H1 (cell line): ENCODE measurements around the gene CLDN15. TPM values are rescaled to one million over a fixed set of nuclear protein-coding genes. Genes with fewer than 3 reads are reported as not detected.
A peak's percentile ranks its signal among the peaks of the same experiment; 100 is the strongest.

Source experiments
- CTCF ChIA-PET: fragments of 300-600 bp; sonication (Branson Sonifier 250); formaldehyde crosslinking; loops from one replicate; lab custom pipeline; 2021; ENCODE audit not compliant: partially characterized antibody; lab: Charles Lee
- POLR2A ChIA-PET: fragments of 300-600 bp; sonication (Branson Sonifier 250); formaldehyde crosslinking; loops from one replicate; lab custom pipeline; 2021; ENCODE audit warnings: inconsistent platforms; ENCODE audit not compliant: partially characterized antibody; lab: Charles Lee
- DNase-seq, 2 experiments: peaks; one replicate each; pipeline versions ENCODE4 v3.0.0 to v3.0.0-alpha.2; 2010 to 2022; ENCODE audit warnings: low spot score in 2 of 2, low read depth in 1 of 2, mixed read lengths in 1 of 2
- FAIRE-seq: peaks from 2 replicates; lab custom pipeline; 2011; peaks lifted over from hg19 to GRCh38; lab: Jason Lieb, UNC
- H2AFZ ChIP-seq: 2 replicates; pipeline ENCODE4 v1.8.1; 2012; ENCODE audit warnings: low read length, inconsistent platforms
- H2AK5ac ChIP-seq: 2 replicates; pipeline ENCODE4 v1.6.1; 2013; ENCODE audit warnings: low read depth, low read length
- H2BK120ac ChIP-seq: replicated peaks from 2 replicates; pipeline ENCODE3; 2013; ENCODE audit warnings: low read depth, low read length, inconsistent platforms
- H2BK12ac ChIP-seq: 2 replicates; pipeline ENCODE4 v1.6.1; 2013; ENCODE audit warnings: low read depth, low read length
- H2BK15ac ChIP-seq: 2 replicates; pipeline ENCODE4 v1.6.1; 2013; ENCODE audit warnings: low read length
- H2BK20ac ChIP-seq: 2 replicates; pipeline ENCODE4 v1.6.1; 2013; ENCODE audit warnings: low read length
- H2BK5ac ChIP-seq: 2 replicates; pipeline ENCODE4 v1.6.1; 2013; ENCODE audit warnings: low read depth, low read length
- H3K14ac ChIP-seq: 2 replicates; pipeline ENCODE4 v1.6.1; 2013; ENCODE audit warnings: inconsistent platforms; ENCODE audit not compliant: insufficient read length
- H3K18ac ChIP-seq: 2 replicates; pipeline ENCODE4 v1.6.1; 2013; ENCODE audit warnings: low read length; ENCODE audit errors: extremely low read depth
- H3K23ac ChIP-seq: 2 replicates; pipeline ENCODE4 v1.6.1; 2013; ENCODE audit warnings: inconsistent platforms; ENCODE audit not compliant: insufficient read length
- H3K23me2 ChIP-seq: 2 replicates; pipeline ENCODE4 v1.6.1; 2013; ENCODE audit warnings: low read depth, low read length
- H3K27ac ChIP-seq: 2 replicates; pipeline ENCODE4 v1.6.1; 2011; ENCODE audit warnings: low read depth, low read length, inconsistent platforms
- H3K27me3 ChIP-seq, 4 experiments: replicated peaks in 1 of 4; 1 replicate in 1 of 4; 2 replicates in 3 of 4; pipeline versions ENCODE4 v1.6.1 to v1.8.1; 2011 to 2013; ENCODE audit warnings: low read length in 3 of 4, mild to moderate bottlenecking in 3 of 4, inconsistent platforms in 2 of 4, mixed read lengths in 2 of 4, moderate library complexity in 1 of 4; ENCODE audit not compliant: control insufficient read depth in 3 of 4, insufficient read depth in 3 of 4; ENCODE audit errors: extremely low read depth in 1 of 4
- H3K36me3 ChIP-seq, 4 experiments: 2 replicates each; pipeline versions ENCODE4 v1.6.1 to v1.8.1; 2011 to 2013; ENCODE audit warnings: mild to moderate bottlenecking in 4 of 4, low read length in 3 of 4, moderate library complexity in 2 of 4, control low read depth in 1 of 4, inconsistent platforms in 1 of 4; ENCODE audit not compliant: insufficient read depth in 4 of 4, control insufficient read depth in 2 of 4
- H3K4ac ChIP-seq: replicated peaks from 2 replicates; pipeline ENCODE3; 2013; ENCODE audit warnings: low read length, low read depth, mixed read lengths, inconsistent platforms; ENCODE audit not compliant: insufficient read length
- H3K4me1 ChIP-seq, 4 experiments: replicated peaks in 1 of 4; 1 replicate in 1 of 4; 2 replicates in 3 of 4; pipeline versions ENCODE4 v1.6.1 to v1.8.1; 2011 to 2013; ENCODE audit warnings: low read length in 3 of 4, inconsistent platforms in 2 of 4, mixed read lengths in 1 of 4; ENCODE audit not compliant: insufficient read depth in 4 of 4, control insufficient read depth in 3 of 4
- H3K4me2 ChIP-seq, 2 experiments: 2 replicates each; pipeline versions ENCODE4 v1.6.1 to v1.8.1; 2011 to 2013; ENCODE audit warnings: low read depth in 2 of 2, low read length in 2 of 2, control low read depth in 1 of 2, inconsistent platforms in 1 of 2, mild to moderate bottlenecking in 1 of 2; ENCODE audit not compliant: insufficient read depth in 1 of 2
- H3K4me3 ChIP-seq, 4 experiments: fragments of 200-600, 300-600 bp in 1 of 4; sonication (generic), shearing (Covaris generic), sonication (Bioruptor Twin) in 1 of 4; 2 replicates each; pipeline versions ENCODE4 v1.5.1 to v1.8.1; 2011 to 2016; ENCODE audit warnings: low read length in 4 of 4, low read depth in 3 of 4, control low read depth in 2 of 4, inconsistent platforms in 2 of 4, mild to moderate bottlenecking in 2 of 4, mixed read lengths in 1 of 4, moderate library complexity in 1 of 4; ENCODE audit not compliant: insufficient read depth in 2 of 4; ENCODE audit errors: extremely low read depth in 1 of 4
- H3K56ac ChIP-seq: replicated peaks from 2 replicates; pipeline ENCODE3; 2013; ENCODE audit warnings: low read depth, mild to moderate bottlenecking, mixed read lengths, low read length, inconsistent platforms; ENCODE audit not compliant: insufficient read length
- H3K79me1 ChIP-seq: 2 replicates; pipeline ENCODE4 v1.6.1; 2013; ENCODE audit warnings: low read depth, low read length, control low read depth
- H3K79me2 ChIP-seq, 2 experiments: 2 replicates each; pipeline versions ENCODE4 v1.6.1 to v1.8.1; 2012 to 2013; ENCODE audit warnings: low read length in 2 of 2, mild to moderate bottlenecking in 2 of 2, inconsistent platforms in 1 of 2; ENCODE audit not compliant: insufficient read depth in 2 of 2, control insufficient read depth in 1 of 2
- H3K9ac ChIP-seq, 4 experiments: replicated peaks in 1 of 4; 1 replicate in 1 of 4; 2 replicates in 3 of 4; pipeline versions ENCODE4 v1.6.1 to v1.8.1; 2011 to 2013; ENCODE audit warnings: low read depth in 3 of 4, low read length in 3 of 4, control low read depth in 2 of 4, mild to moderate bottlenecking in 2 of 4, moderate library complexity in 2 of 4, inconsistent platforms in 1 of 4; ENCODE audit errors: extremely low read depth in 1 of 4
- H3K9me3 ChIP-seq, 2 experiments: 2 replicates each; pipeline versions ENCODE4 v1.6.1 to v1.8.1; 2012 to 2013; ENCODE audit warnings: mild to moderate bottlenecking in 2 of 2, moderate library complexity in 2 of 2, control low read depth in 1 of 2, inconsistent platforms in 1 of 2, low read depth in 1 of 2, low read length in 1 of 2, mixed read lengths in 1 of 2; ENCODE audit not compliant: insufficient read depth in 2 of 2
- H4K20me1 ChIP-seq, 2 experiments: replicated peaks in 1 of 2; 2 replicates each; pipeline versions ENCODE3 to v1.8.1; 2011 to 2013; ENCODE audit warnings: inconsistent platforms in 2 of 2, low read length in 2 of 2, mild to moderate bottlenecking in 1 of 2; ENCODE audit not compliant: insufficient read depth in 2 of 2, control insufficient read depth in 1 of 2
- H4K5ac ChIP-seq: 2 replicates; pipeline ENCODE4 v1.6.1; 2013; ENCODE audit warnings: low read length, low read depth, mixed read lengths, inconsistent platforms; ENCODE audit not compliant: insufficient read length
- H4K8ac ChIP-seq: 2 replicates; pipeline ENCODE4 v1.8.0; 2013; ENCODE audit warnings: mild to moderate bottlenecking, moderate library complexity, low read length, inconsistent platforms; ENCODE audit not compliant: insufficient read depth; ENCODE audit errors: extremely low read depth
- H4K91ac ChIP-seq: replicated peaks from 2 replicates; pipeline ENCODE3; 2013; ENCODE audit warnings: low read length, mixed read lengths, inconsistent platforms; ENCODE audit not compliant: insufficient read length
- BCL11A ChIP-seq, 2 experiments: IDR thresholded peaks; one replicate each; pipeline ENCODE4 v1.6.1; 2011; ENCODE audit warnings: low read depth in 2 of 2, low read length in 2 of 2, mild to moderate bottlenecking in 2 of 2
- BRCA1 ChIP-seq: IDR thresholded peaks from 2 replicates; pipeline ENCODE4 v1.6.1; 2012; ENCODE audit warnings: low read depth, low read length, improper control_type of control experiment
- CBX5 ChIP-seq: fragments of 300-800, 300-1000 bp; sonication (generic); IDR thresholded peaks from 2 replicates; pipeline ENCODE4 v1.7.1; 2016; ENCODE audit warnings: antibody characterized with exemption, low read length, low read depth
- CHD1 ChIP-seq: IDR thresholded peaks from 2 replicates; pipeline ENCODE4 v1.6.1; 2012; ENCODE audit warnings: low read depth, low read length, improper control_type of control experiment
- EZH2 ChIP-seq: fragments of 200-600 bp; sonication (generic); IDR thresholded peaks from 2 replicates; pipeline ENCODE4 v1.7.1; 2012; ENCODE audit warnings: low read depth, mild to moderate bottlenecking, moderate library complexity, low read length, inconsistent platforms; ENCODE audit not compliant: severe bottlenecking
- HDAC6 ChIP-seq: IDR thresholded peaks from one replicate; pipeline ENCODE4 v1.7.1; 2012; ENCODE audit warnings: low read depth, mild to moderate bottlenecking, inconsistent platforms, low read length, moderate library complexity
- KDM4A ChIP-seq: IDR thresholded peaks from one replicate; pipeline ENCODE4 v1.7.1; 2012; ENCODE audit warnings: low read depth, mild to moderate bottlenecking, moderate library complexity, low read length, inconsistent platforms; ENCODE audit not compliant: severe bottlenecking
- POLR2A ChIP-seq, 2 experiments: IDR thresholded peaks; 1 replicate in 1 of 2; 2 replicates in 1 of 2; pipeline ENCODE4 v1.6.1; 2011; ENCODE audit warnings: low read depth in 2 of 2, low read length in 2 of 2, mild to moderate bottlenecking in 2 of 2; ENCODE audit errors: control extremely low read depth in 1 of 2
- RAD21 ChIP-seq, 2 experiments: IDR thresholded peaks in 1 of 2; conservative IDR thresholded peaks in 1 of 2; 2 replicates each; pipeline ENCODE4 v1.6.1; 2011; ENCODE audit warnings: low read depth in 2 of 2, low read length in 2 of 2, improper control_type of control experiment in 1 of 2, inconsistent platforms in 1 of 2, mild to moderate bottlenecking in 1 of 2, moderate library complexity in 1 of 2
- SAP30 ChIP-seq: fragments of 300-600 bp; sonication (generic); IDR thresholded peaks from 2 replicates; pipeline ENCODE4 v1.7.1; 2012; ENCODE audit warnings: low read length, moderate library complexity, mild to moderate bottlenecking, inconsistent platforms; ENCODE audit not compliant: insufficient read depth, insufficient replicate concordance
- SP1 ChIP-seq: IDR thresholded peaks from 2 replicates; pipeline ENCODE4 v1.6.1; 2011; ENCODE audit warnings: low read depth, low read length
- SP2 ChIP-seq: IDR thresholded peaks from 2 replicates; pipeline ENCODE4 v1.6.1; 2012; ENCODE audit warnings: mild to moderate bottlenecking, low read length, inconsistent platforms
- TAF1 ChIP-seq: IDR thresholded peaks from 2 replicates; pipeline ENCODE4 v1.6.1; 2011; ENCODE audit warnings: mild to moderate bottlenecking, low read depth, low read length
- ZNF274 ChIP-seq: IDR thresholded peaks from 2 replicates; pipeline ENCODE4 v1.7.0; 2012; ENCODE audit warnings: low read length, borderline replicate concordance; ENCODE audit errors: extremely low read depth
- WGBS, 2 experiments: shearing (Covaris generic) in 1 of 2; methylation state at CpG; one replicate each; pipeline versions ENCODE4 v1.1.6 to v1.1.7; 2013 to 2015; ENCODE audit warnings: low lambda C conversion rate in 2 of 2, mixed read lengths in 2 of 2, inconsistent platforms in 1 of 2, low coverage in 1 of 2, missing lambda C conversion rate in 1 of 2; ENCODE audit not compliant: insufficient replicate concordance in 2 of 2, insufficient coverage in 1 of 2, insufficient read length in 1 of 2; ENCODE audit errors: extremely low coverage in 1 of 2, missing lambda C conversion rate in 1 of 2; 5-methylcytosine and 5-hydroxymethylcytosine counted together
- polyA plus RNA-seq, 7 experiments: library from polyadenylated mRNA; depleted of rRNA in 3 of 7; stranded (reverse) in 5 of 7; unstranded in 2 of 7; fragments of >200 nt in 5 of 7; fragments of 200-250 nt in 2 of 7; gene quantifications; 1 replicate in 5 of 7; 2 replicates in 1 of 7; 4 replicates in 1 of 7; pipeline versions ENCODE4 v1.2.1 to v1.2.3, GENCODE V29; 2011 to 2013; ENCODE audit warnings: missing spikeins in 2 of 7, mixed read lengths in 2 of 7
- total RNA-seq: library from RNA; stranded (reverse); fragmentation: NEBNext Ultra II Directional; extraction: Animal tissue kit (Norgen Biotek cat#: 25700); gene quantifications from 2 replicates; pipeline ENCODE4 v1.2.1, GENCODE V29; 2021

Gene CLDN15
- total and polyA plus RNA-seq, 2 of the 8 experiments (the other 6 are each of a cell fraction or from before 2014, with no cell fraction given), result 5.5 to 7.6 TPM

- Histone ChIP-seq H3K4me3 (peak overlapping the region; percentile 44 to 67 (median 58); a peak in 7 of 8 replicates), H3K36me3 (no peaks in the 10 kb centered on the region; a peak in 1 of 8 replicates), H4K8ac (peak overlapping the region; percentile 57), H3K4me1 (peaks cover 0 to 22% (median 9%) of the 10 kb centered on the region in 4 experiments; a peak in 5 of 7 replicates), H3K9me3 (no peaks in the 10 kb centered on the region), H2BK120ac (no peak overlapping the region), H3K9ac (peak overlapping the region in 2 of 4 experiments; percentile 4 to 13; a peak in 2 of 7 replicates), H2AFZ (no peak overlapping the region), H2BK12ac (peak overlapping the region; percentile 17; the same call in 1 of the 2 replicates), H3K4ac (no peak overlapping the region), H2AK5ac (no peak overlapping the region), H3K27ac (no peak overlapping the region), H2BK20ac (0 out of 2 replicates have a peak overlapping the region, but pooled peaks have one; percentile 72), H3K23me2 (peaks cover 6% of the 10 kb centered on the region; the same call in 1 of the 2 replicates), H3K4me2 (peak overlapping the region; percentile 70 to 79), H3K56ac (no peak overlapping the region), H3K79me1 (no peaks in the 10 kb centered on the region), H4K91ac (peak overlapping the region; percentile 65), H3K23ac (no peak overlapping the region), H2BK5ac (peak overlapping the region; percentile 75), H3K27me3 (no peaks in the 10 kb centered on the region), H4K20me1 (peaks cover 0 to 4% of the 10 kb centered on the region in 2 experiments), H3K18ac (no peak overlapping the region), H2BK15ac (0 out of 2 replicates have a peak overlapping the region, but pooled peaks have one; percentile 29), H3K14ac (no peak overlapping the region), H4K5ac (no peak overlapping the region), H3K79me2 (no peaks in the 10 kb centered on the region)
- DNase-seq, result no peak
- ChIA-PET CTCF (interaction anchor here (0.8 to 6.5 kb wide), 4 partner anchors 9 to 50 kb away, joined by 3 to 69 read pairs (median 28); partner anchors contain the start of gene FIS1), POLR2A (interaction anchor here (0.9 to 3.9 kb wide), 8 partner anchors 9 to 51 kb away, joined by 3 to 23 read pairs (median 5); partner anchors contain the start of genes FIS1, MOGAT3, PLOD3 and ZNHIT1)
- no peak for FAIRE-seq
- TF ChIP-seq SP1, result no peak
- no peak for TF ChIP-seq BCL11A (IDR thresholded peaks at IDR 0.05; ENCODE audit: low read depth in 2 of 2, low read length in 2 of 2)
- TF ChIP-seq BRCA1, result no peak
- TF ChIP-seq TAF1, result no peak
- no peak for TF ChIP-seq CBX5
- TF ChIP-seq CHD1, result no peak
- no peak for TF ChIP-seq KDM4A
- no peak for TF ChIP-seq ZNF274
- TF ChIP-seq RAD21 (IDR thresholded peaks at IDR 0.05 in 1 of 2, conservative IDR thresholded peaks at IDR 0.05 in 1 of 2; ENCODE audit: low read depth in 2 of 2, low read length in 2 of 2), result no peak
- TF ChIP-seq EZH2, result no peak
- no peak for TF ChIP-seq POLR2A (IDR thresholded peaks at IDR 0.05; ENCODE audit: control extremely low read depth in 1 of 2, low read depth in 2 of 2, low read length in 2 of 2)
- TF ChIP-seq HDAC6, result no peak
- TF ChIP-seq SP2, result no peak
- no peak for TF ChIP-seq SAP30
- WGBS, 2 experiments, result 88% methylated on average over 7 of the region's 7 CpGs; no CpG with 5 or more reads in 1 of the 2 experiments
These were observed 6.0 kb downstream of the CLDN15 start for GRCh38 chr7:101231644-101232043.
